Fibroblast of mammary gland (primary cell): ENCODE measurements around the gene CCK.

ENCODE experiments used
- DNase-seq: peaks from one replicate; pipeline ENCODE4 v3.0.0-alpha.2; 2010; ENCODE audit warnings: low read depth
- H3K4me3 ChIP-seq: 2 replicates; pipeline ENCODE4 v1.5.1; 2011; ENCODE audit warnings: low read depth, mild to moderate bottlenecking, low read length, moderate library complexity; ENCODE audit not compliant: control insufficient read depth
- TF ChIP-seq, protein P1 (sequence below): conservative IDR thresholded peaks from 2 replicates; pipeline ENCODE4 v1.5.1; 2011; ENCODE audit warnings: low read depth, low read length, inconsistent platforms; ENCODE audit not compliant: control insufficient read depth, insufficient read depth

Gene CCK

GRCh38 chr3:42226470-42227425 is 39.2 kb downstream of the CCK start:
- DNase-seq = peak; percentile 23
- TF ChIP-seq, protein P1, sequence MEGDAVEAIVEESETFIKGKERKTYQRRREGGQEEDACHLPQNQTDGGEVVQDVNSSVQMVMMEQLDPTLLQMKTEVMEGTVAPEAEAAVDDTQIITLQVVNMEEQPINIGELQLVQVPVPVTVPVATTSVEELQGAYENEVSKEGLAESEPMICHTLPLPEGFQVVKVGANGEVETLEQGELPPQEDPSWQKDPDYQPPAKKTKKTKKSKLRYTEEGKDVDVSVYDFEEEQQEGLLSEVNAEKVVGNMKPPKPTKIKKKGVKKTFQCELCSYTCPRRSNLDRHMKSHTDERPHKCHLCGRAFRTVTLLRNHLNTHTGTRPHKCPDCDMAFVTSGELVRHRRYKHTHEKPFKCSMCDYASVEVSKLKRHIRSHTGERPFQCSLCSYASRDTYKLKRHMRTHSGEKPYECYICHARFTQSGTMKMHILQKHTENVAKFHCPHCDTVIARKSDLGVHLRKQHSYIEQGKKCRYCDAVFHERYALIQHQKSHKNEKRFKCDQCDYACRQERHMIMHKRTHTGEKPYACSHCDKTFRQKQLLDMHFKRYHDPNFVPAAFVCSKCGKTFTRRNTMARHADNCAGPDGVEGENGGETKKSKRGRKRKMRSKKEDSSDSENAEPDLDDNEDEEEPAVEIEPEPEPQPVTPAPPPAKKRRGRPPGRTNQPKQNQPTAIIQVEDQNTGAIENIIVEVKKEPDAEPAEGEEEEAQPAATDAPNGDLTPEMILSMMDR = no peak
- no peak overlapping the region for H3K4me3 ChIP-seq

GRCh38 chr3:42225486-42226363 is 40.3 kb downstream of the CCK start:
- TF ChIP-seq, protein P1 = no peak
- H3K4me3 ChIP-seq = no peak overlapping the region
- DNase-seq = no peak

- no peak for DNase-seq
- TF ChIP-seq, protein P1 = no peak
- no peak overlapping the region for H3K4me3 ChIP-seq
Observed at GRCh38 chr3:42224658-42225421, 41.1 kb downstream of the CCK start.

DNA sequence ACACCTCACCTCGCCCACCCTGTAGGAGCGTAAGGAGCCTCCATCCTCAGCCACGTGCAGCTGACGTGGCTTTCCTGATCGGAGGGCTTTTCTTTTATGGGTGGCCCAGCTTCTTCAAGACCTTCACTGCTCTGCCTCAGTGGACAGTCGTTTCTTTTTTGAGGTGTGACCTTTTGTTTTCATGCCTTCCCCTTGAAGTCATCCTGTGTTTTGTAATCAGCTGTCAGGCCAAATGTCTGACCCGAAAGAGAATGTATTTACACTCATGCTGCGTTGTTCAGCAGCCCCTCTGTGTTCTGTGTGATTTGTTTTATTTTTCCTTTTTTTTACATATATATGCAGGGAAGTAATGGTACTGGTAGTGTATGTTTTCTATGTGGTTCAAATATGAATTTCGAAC is 41.8 kb downstream of the CCK start:
- no peak overlapping the region for H3K4me3 ChIP-seq
- no peak for DNase-seq
- TF ChIP-seq, protein P1 = no peak

DNA sequence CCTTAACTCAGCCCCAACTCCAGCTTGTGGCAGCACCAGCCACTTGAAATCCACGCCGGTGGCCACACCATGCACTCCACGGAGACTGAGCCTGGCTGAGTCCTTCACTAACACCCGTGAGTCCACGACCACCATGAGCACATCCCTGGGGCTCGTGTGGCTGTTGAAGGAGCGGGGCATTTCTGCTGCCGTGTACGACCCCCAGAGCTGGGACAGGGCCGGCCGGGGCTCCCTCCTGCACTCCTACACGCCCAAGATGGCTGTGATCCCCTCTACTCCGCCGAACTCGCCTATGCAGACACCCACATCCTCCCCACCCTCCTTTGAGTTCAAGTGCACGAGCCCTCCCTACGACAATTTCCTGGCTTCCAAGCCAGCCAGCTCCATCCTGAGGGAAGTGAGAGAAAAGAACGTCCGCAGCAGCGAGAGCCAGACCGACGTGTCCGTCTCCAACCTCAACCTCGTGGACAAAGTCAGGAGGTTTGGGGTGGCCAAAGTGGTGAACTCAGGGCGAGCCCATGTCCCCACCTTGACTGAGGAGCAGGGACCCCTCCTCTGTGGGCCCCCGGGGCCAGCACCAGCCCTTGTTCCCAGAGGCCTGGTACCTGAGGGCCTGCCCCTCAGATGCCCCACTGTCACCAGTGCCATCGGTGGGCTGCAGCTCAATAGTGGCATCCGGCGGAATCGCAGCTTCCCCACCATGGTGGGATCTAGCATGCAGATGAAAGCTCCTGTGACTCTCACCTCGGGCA is 42.9 kb downstream of the CCK start:
- H3K4me3 ChIP-seq = no peak overlapping the region
- TF ChIP-seq, protein P1 = no peak
- no peak for DNase-seq
